HG02763 (cell line): ENCODE data around the gene MYH9.

Experiments
- ATAC-seq: cut with Tn5 transposase; IDR thresholded peaks from one replicate; pipeline ENCODE4 v1.9.1; 2021; ENCODE audit warnings: mild to moderate bottlenecking, moderate library complexity; ENCODE audit not compliant: unreplicated experiment

Gene MYH9

DNA sequence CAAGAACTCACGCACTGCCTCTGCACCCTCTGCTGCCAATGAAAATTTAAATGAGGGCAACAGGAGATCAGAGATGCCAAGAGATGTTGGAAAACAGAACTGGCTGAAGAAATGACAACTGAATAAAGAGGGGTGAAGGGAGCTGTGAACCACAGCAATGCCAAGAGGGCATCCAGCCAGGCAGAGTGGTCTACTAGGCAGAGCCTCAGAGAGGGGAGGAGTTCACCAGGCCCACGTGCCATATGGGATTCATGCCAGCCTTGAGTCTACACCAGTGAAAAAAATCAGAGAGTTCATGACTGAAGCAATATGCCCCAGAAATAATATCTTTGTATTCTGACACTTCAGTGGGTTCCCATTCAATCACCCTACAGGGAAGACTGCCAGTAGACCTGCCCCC, 152.8 kb downstream of the MYH9 start:
- no peak for ATAC-seq

- no peak for ATAC-seq
These were observed 153.6 kb downstream of the MYH9 start for GRCh38 chr22:36234213-36234612.

DNA sequence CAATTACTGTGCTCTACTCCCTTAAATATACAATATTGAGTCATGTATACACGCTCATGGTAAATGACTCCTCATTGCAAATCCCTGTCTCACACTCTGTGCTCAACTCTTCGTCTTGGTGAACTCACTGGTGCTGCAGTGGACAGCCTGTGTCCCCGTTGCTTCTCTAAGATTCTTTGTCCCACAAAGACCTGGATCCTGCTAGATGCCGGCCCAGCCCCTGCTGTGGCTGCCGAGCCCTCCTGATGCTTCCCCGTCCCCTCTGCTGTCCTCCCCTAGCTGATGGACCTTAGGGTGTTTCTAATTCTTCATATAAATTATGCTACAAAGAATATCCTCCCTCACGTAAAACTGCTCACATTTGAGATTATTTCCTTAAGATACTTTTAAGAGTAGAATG, 154.0 kb downstream of the MYH9 start:
- no peak for ATAC-seq

DNA sequence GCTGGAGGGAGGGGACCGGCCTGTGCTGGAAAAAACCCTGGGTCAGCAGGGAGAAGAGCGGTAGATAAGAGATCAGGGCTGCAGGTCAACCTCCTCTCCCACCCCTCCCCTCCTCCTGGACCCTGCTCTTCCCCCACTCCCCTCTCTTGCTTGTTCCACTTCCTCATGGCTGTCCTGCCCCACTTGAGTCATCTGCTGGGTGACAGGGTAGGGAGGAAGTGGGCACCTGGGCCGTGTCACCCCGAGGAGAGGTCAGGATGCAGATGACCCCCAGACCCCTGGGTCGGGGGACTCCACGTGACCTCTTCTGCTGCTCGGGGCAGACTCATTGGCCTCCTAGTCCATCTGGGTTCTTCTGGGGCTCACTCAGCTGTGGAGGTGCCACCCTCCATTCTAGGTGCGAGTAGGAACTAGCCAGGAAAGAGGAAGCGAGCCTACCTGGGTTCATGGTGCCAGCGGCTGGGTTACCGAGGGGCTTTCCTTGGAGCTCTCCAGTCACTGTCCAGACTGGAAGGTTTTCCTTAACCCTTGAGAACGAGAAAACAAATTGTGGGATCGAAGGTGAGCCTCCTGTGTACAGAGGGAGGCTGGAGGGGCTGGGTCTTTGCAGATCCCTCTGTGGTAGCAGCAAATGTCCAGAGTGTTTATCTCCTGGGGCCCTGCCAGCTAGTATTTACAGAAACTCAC, 154.9 kb downstream of the MYH9 start:
- ATAC-seq = no peak
